H1 (cell line): ENCODE measurements around the gene GADD45A. TPM values are rescaled to one million over a fixed set of nuclear protein-coding genes. Genes with fewer than 3 reads are reported as not detected.

ENCODE experiments used
- CTCF ChIA-PET: fragments of 300-600 bp; sonication (Branson Sonifier 250); formaldehyde crosslinking; loops from one replicate; lab custom pipeline; 2021; ENCODE audit not compliant: partially characterized antibody; lab: Charles Lee
- POLR2A ChIA-PET: fragments of 300-600 bp; sonication (Branson Sonifier 250); formaldehyde crosslinking; loops from one replicate; lab custom pipeline; 2021; ENCODE audit warnings: inconsistent platforms; ENCODE audit not compliant: partially characterized antibody; lab: Charles Lee
- DNase-seq, 2 experiments: peaks; one replicate each; pipeline versions ENCODE4 v3.0.0 to v3.0.0-alpha.2; 2010 to 2022; ENCODE audit warnings: low spot score in 2 of 2, low read depth in 1 of 2, mixed read lengths in 1 of 2
- FAIRE-seq: peaks from 2 replicates; lab custom pipeline; 2011; peaks lifted over from hg19 to GRCh38; lab: Jason Lieb, UNC
- H2AFZ ChIP-seq: 2 replicates; pipeline ENCODE4 v1.8.1; 2012; ENCODE audit warnings: low read length, inconsistent platforms
- H2AK5ac ChIP-seq: 2 replicates; pipeline ENCODE4 v1.6.1; 2013; ENCODE audit warnings: low read depth, low read length
- H2BK120ac ChIP-seq: replicated peaks from 2 replicates; pipeline ENCODE3; 2013; ENCODE audit warnings: low read depth, low read length, inconsistent platforms
- H2BK12ac ChIP-seq: 2 replicates; pipeline ENCODE4 v1.6.1; 2013; ENCODE audit warnings: low read depth, low read length
- H2BK15ac ChIP-seq: 2 replicates; pipeline ENCODE4 v1.6.1; 2013; ENCODE audit warnings: low read length
- H2BK20ac ChIP-seq: 2 replicates; pipeline ENCODE4 v1.6.1; 2013; ENCODE audit warnings: low read length
- H2BK5ac ChIP-seq: 2 replicates; pipeline ENCODE4 v1.6.1; 2013; ENCODE audit warnings: low read depth, low read length
- H3K14ac ChIP-seq: 2 replicates; pipeline ENCODE4 v1.6.1; 2013; ENCODE audit warnings: inconsistent platforms; ENCODE audit not compliant: insufficient read length
- H3K18ac ChIP-seq: 2 replicates; pipeline ENCODE4 v1.6.1; 2013; ENCODE audit warnings: low read length; ENCODE audit errors: extremely low read depth
- H3K23ac ChIP-seq: 2 replicates; pipeline ENCODE4 v1.6.1; 2013; ENCODE audit warnings: inconsistent platforms; ENCODE audit not compliant: insufficient read length
- H3K23me2 ChIP-seq: 2 replicates; pipeline ENCODE4 v1.6.1; 2013; ENCODE audit warnings: low read depth, low read length
- H3K27ac ChIP-seq: 2 replicates; pipeline ENCODE4 v1.6.1; 2011; ENCODE audit warnings: low read depth, low read length, inconsistent platforms
- H3K27me3 ChIP-seq, 4 experiments: replicated peaks in 1 of 4; 1 replicate in 1 of 4; 2 replicates in 3 of 4; pipeline versions ENCODE4 v1.6.1 to v1.8.1; 2011 to 2013; ENCODE audit warnings: low read length in 3 of 4, mild to moderate bottlenecking in 3 of 4, inconsistent platforms in 2 of 4, mixed read lengths in 2 of 4, moderate library complexity in 1 of 4; ENCODE audit not compliant: control insufficient read depth in 3 of 4, insufficient read depth in 3 of 4; ENCODE audit errors: extremely low read depth in 1 of 4
- H3K36me3 ChIP-seq, 4 experiments: 2 replicates each; pipeline versions ENCODE4 v1.6.1 to v1.8.1; 2011 to 2013; ENCODE audit warnings: mild to moderate bottlenecking in 4 of 4, low read length in 3 of 4, moderate library complexity in 2 of 4, control low read depth in 1 of 4, inconsistent platforms in 1 of 4; ENCODE audit not compliant: insufficient read depth in 4 of 4, control insufficient read depth in 2 of 4
- H3K4ac ChIP-seq: replicated peaks from 2 replicates; pipeline ENCODE3; 2013; ENCODE audit warnings: low read length, low read depth, mixed read lengths, inconsistent platforms; ENCODE audit not compliant: insufficient read length
- H3K4me1 ChIP-seq, 4 experiments: replicated peaks in 1 of 4; 1 replicate in 1 of 4; 2 replicates in 3 of 4; pipeline versions ENCODE4 v1.6.1 to v1.8.1; 2011 to 2013; ENCODE audit warnings: low read length in 3 of 4, inconsistent platforms in 2 of 4, mixed read lengths in 1 of 4; ENCODE audit not compliant: insufficient read depth in 4 of 4, control insufficient read depth in 3 of 4
- H3K4me2 ChIP-seq, 2 experiments: 2 replicates each; pipeline versions ENCODE4 v1.6.1 to v1.8.1; 2011 to 2013; ENCODE audit warnings: low read depth in 2 of 2, low read length in 2 of 2, control low read depth in 1 of 2, inconsistent platforms in 1 of 2, mild to moderate bottlenecking in 1 of 2; ENCODE audit not compliant: insufficient read depth in 1 of 2
- H3K4me3 ChIP-seq, 4 experiments: fragments of 200-600, 300-600 bp in 1 of 4; sonication (generic), shearing (Covaris generic), sonication (Bioruptor Twin) in 1 of 4; 2 replicates each; pipeline versions ENCODE4 v1.5.1 to v1.8.1; 2011 to 2016; ENCODE audit warnings: low read length in 4 of 4, low read depth in 3 of 4, control low read depth in 2 of 4, inconsistent platforms in 2 of 4, mild to moderate bottlenecking in 2 of 4, mixed read lengths in 1 of 4, moderate library complexity in 1 of 4; ENCODE audit not compliant: insufficient read depth in 2 of 4; ENCODE audit errors: extremely low read depth in 1 of 4
- H3K56ac ChIP-seq: replicated peaks from 2 replicates; pipeline ENCODE3; 2013; ENCODE audit warnings: low read depth, mild to moderate bottlenecking, mixed read lengths, low read length, inconsistent platforms; ENCODE audit not compliant: insufficient read length
- H3K79me1 ChIP-seq: 2 replicates; pipeline ENCODE4 v1.6.1; 2013; ENCODE audit warnings: low read depth, low read length, control low read depth
- H3K79me2 ChIP-seq, 2 experiments: 2 replicates each; pipeline versions ENCODE4 v1.6.1 to v1.8.1; 2012 to 2013; ENCODE audit warnings: low read length in 2 of 2, mild to moderate bottlenecking in 2 of 2, inconsistent platforms in 1 of 2; ENCODE audit not compliant: insufficient read depth in 2 of 2, control insufficient read depth in 1 of 2
- H3K9ac ChIP-seq, 4 experiments: replicated peaks in 1 of 4; 1 replicate in 1 of 4; 2 replicates in 3 of 4; pipeline versions ENCODE4 v1.6.1 to v1.8.1; 2011 to 2013; ENCODE audit warnings: low read depth in 3 of 4, low read length in 3 of 4, control low read depth in 2 of 4, mild to moderate bottlenecking in 2 of 4, moderate library complexity in 2 of 4, inconsistent platforms in 1 of 4; ENCODE audit errors: extremely low read depth in 1 of 4
- H3K9me3 ChIP-seq, 2 experiments: 2 replicates each; pipeline versions ENCODE4 v1.6.1 to v1.8.1; 2012 to 2013; ENCODE audit warnings: mild to moderate bottlenecking in 2 of 2, moderate library complexity in 2 of 2, control low read depth in 1 of 2, inconsistent platforms in 1 of 2, low read depth in 1 of 2, low read length in 1 of 2, mixed read lengths in 1 of 2; ENCODE audit not compliant: insufficient read depth in 2 of 2
- H4K20me1 ChIP-seq, 2 experiments: replicated peaks in 1 of 2; 2 replicates each; pipeline versions ENCODE3 to v1.8.1; 2011 to 2013; ENCODE audit warnings: inconsistent platforms in 2 of 2, low read length in 2 of 2, mild to moderate bottlenecking in 1 of 2; ENCODE audit not compliant: insufficient read depth in 2 of 2, control insufficient read depth in 1 of 2
- H4K5ac ChIP-seq: 2 replicates; pipeline ENCODE4 v1.6.1; 2013; ENCODE audit warnings: low read length, low read depth, mixed read lengths, inconsistent platforms; ENCODE audit not compliant: insufficient read length
- H4K8ac ChIP-seq: 2 replicates; pipeline ENCODE4 v1.8.0; 2013; ENCODE audit warnings: mild to moderate bottlenecking, moderate library complexity, low read length, inconsistent platforms; ENCODE audit not compliant: insufficient read depth; ENCODE audit errors: extremely low read depth
- H4K91ac ChIP-seq: replicated peaks from 2 replicates; pipeline ENCODE3; 2013; ENCODE audit warnings: low read length, mixed read lengths, inconsistent platforms; ENCODE audit not compliant: insufficient read length
- ASH2L ChIP-seq: fragments of 200-600, 300-600 bp; sonication (generic); IDR thresholded peaks from one replicate; pipeline ENCODE4 v1.7.1; 2017; ENCODE audit warnings: low read length
- CHD2 ChIP-seq: IDR thresholded peaks from 2 replicates; pipeline ENCODE4 v1.6.1; 2012; ENCODE audit warnings: low read length, improper control_type of control experiment
- CTBP2 ChIP-seq: IDR thresholded peaks from 2 replicates; pipeline ENCODE4 v1.7.0; 2011; ENCODE audit warnings: borderline replicate concordance, mild to moderate bottlenecking, moderate library complexity, mixed read lengths, low read length; ENCODE audit not compliant: insufficient read depth, insufficient read length
- HDAC6 ChIP-seq: IDR thresholded peaks from one replicate; pipeline ENCODE4 v1.7.1; 2012; ENCODE audit warnings: low read depth, mild to moderate bottlenecking, inconsistent platforms, low read length, moderate library complexity
- JUN ChIP-seq: IDR thresholded peaks from 2 replicates; pipeline ENCODE4 v1.6.1; 2011; ENCODE audit warnings: low read depth, mild to moderate bottlenecking, improper control_type of control experiment, low read length
- KDM1A ChIP-seq: fragments of 200-600, 300-600 bp; sonication (generic); IDR thresholded peaks from 2 replicates; pipeline ENCODE4 v1.7.1; 2016; ENCODE audit warnings: mild to moderate bottlenecking, low read length, borderline replicate concordance
- MAFK ChIP-seq: IDR thresholded peaks from 2 replicates; pipeline ENCODE4 v1.6.1; 2012; ENCODE audit warnings: low read depth, mild to moderate bottlenecking, improper control_type of control experiment, low read length
- NRF1 ChIP-seq: IDR thresholded peaks from 2 replicates; pipeline ENCODE4 v1.6.1; 2011; ENCODE audit warnings: mild to moderate bottlenecking, low read depth, low read length, improper control_type of control experiment
- RAD21 ChIP-seq, 2 experiments: IDR thresholded peaks in 1 of 2; conservative IDR thresholded peaks in 1 of 2; 2 replicates each; pipeline ENCODE4 v1.6.1; 2011; ENCODE audit warnings: low read depth in 2 of 2, low read length in 2 of 2, improper control_type of control experiment in 1 of 2, inconsistent platforms in 1 of 2, mild to moderate bottlenecking in 1 of 2, moderate library complexity in 1 of 2
- RXRA ChIP-seq: IDR thresholded peaks from 2 replicates; pipeline ENCODE4 v1.6.1; 2011; ENCODE audit warnings: low read depth, mild to moderate bottlenecking, low read length, moderate library complexity; ENCODE audit not compliant: insufficient read depth
- SP2 ChIP-seq: IDR thresholded peaks from 2 replicates; pipeline ENCODE4 v1.6.1; 2012; ENCODE audit warnings: mild to moderate bottlenecking, low read length, inconsistent platforms
- SP4 ChIP-seq: IDR thresholded peaks from 2 replicates; pipeline ENCODE4 v1.6.1; 2012; ENCODE audit warnings: low read length, inconsistent platforms
- TCF12 ChIP-seq: IDR thresholded peaks from 2 replicates; pipeline ENCODE4 v1.6.1; 2011; ENCODE audit warnings: low read depth, mild to moderate bottlenecking, low read length
- WGBS, 2 experiments: shearing (Covaris generic) in 1 of 2; methylation state at CpG; one replicate each; pipeline versions ENCODE4 v1.1.6 to v1.1.7; 2013 to 2015; ENCODE audit warnings: low lambda C conversion rate in 2 of 2, mixed read lengths in 2 of 2, inconsistent platforms in 1 of 2, low coverage in 1 of 2, missing lambda C conversion rate in 1 of 2; ENCODE audit not compliant: insufficient replicate concordance in 2 of 2, insufficient coverage in 1 of 2, insufficient read length in 1 of 2; ENCODE audit errors: extremely low coverage in 1 of 2, missing lambda C conversion rate in 1 of 2; 5-methylcytosine and 5-hydroxymethylcytosine counted together
- polyA plus RNA-seq, 7 experiments: library from polyadenylated mRNA; depleted of rRNA in 3 of 7; stranded (reverse) in 5 of 7; unstranded in 2 of 7; fragments of >200 nt in 5 of 7; fragments of 200-250 nt in 2 of 7; gene quantifications; 1 replicate in 5 of 7; 2 replicates in 1 of 7; 4 replicates in 1 of 7; pipeline versions ENCODE4 v1.2.1 to v1.2.3, GENCODE V29; 2011 to 2013; ENCODE audit warnings: missing spikeins in 2 of 7, mixed read lengths in 2 of 7
- total RNA-seq: library from RNA; stranded (reverse); fragmentation: NEBNext Ultra II Directional; extraction: Animal tissue kit (Norgen Biotek cat#: 25700); gene quantifications from 2 replicates; pipeline ENCODE4 v1.2.1, GENCODE V29; 2021
- TF ChIP-seq, protein P1 (sequence below): IDR thresholded peaks from 2 replicates; pipeline ENCODE4 v1.6.1; 2011; ENCODE audit warnings: low read length, improper control_type of control experiment

Gene GADD45A
- total and polyA plus RNA-seq, 2 of the 8 experiments (the other 6 are each of a cell fraction or from before 2014, with no cell fraction given), result 7.6 to 15.6 TPM

DNA sequence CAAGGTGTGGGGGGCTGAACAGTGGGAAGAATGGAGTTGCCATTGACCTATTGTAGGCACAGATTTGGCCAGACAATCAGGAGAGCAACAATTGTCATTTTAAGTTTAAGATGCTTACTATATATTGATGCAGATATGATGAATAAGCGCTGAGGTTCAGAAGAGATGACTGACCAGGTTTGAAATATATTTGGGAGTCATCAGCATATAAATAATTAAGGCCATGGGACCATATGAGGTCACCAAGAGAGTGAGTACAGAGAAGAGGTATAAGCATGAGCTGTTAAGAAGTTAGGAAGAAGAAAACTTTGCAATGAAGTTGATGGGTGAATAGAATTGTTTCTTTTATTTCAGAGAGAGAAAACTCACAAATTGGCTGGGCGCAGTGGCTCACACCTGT is 4.5 kb upstream of the GADD45A start:
- Histone ChIP-seq H3K23me2 (no peaks in the 10 kb centered on the region; the same call in 1 of the 2 replicates), H4K5ac (no peak overlapping the region), H2AK5ac (no peak overlapping the region), H4K8ac (no peak overlapping the region), H2BK120ac (no peak overlapping the region), H4K91ac (no peak overlapping the region), H2BK5ac (no peak overlapping the region), H3K79me1 (no peaks in the 10 kb centered on the region), H3K4me1 (peaks cover 0 to 5% (median 3%) of the 10 kb centered on the region in 4 experiments; a peak in 3 of 7 replicates), H3K23ac (no peak overlapping the region), H3K9me3 (no peaks in the 10 kb centered on the region), H2BK15ac (no peak overlapping the region), H3K9ac (no peak overlapping the region), H3K18ac (no peak overlapping the region), H3K4ac (no peak overlapping the region), H3K36me3 (no peaks in the 10 kb centered on the region), H3K27ac (no peak overlapping the region), H3K4me3 (no peak overlapping the region), H3K27me3 (no peaks in the 10 kb centered on the region), H3K56ac (no peak overlapping the region), H3K14ac (no peak overlapping the region), H2AFZ (no peak overlapping the region), H4K20me1 (no peaks in the 10 kb centered on the region), H3K4me2 (no peak overlapping the region), H3K79me2 (no peaks in the 10 kb centered on the region), H2BK20ac (no peak overlapping the region), H2BK12ac (no peak overlapping the region)
- WGBS, 2 experiments, result 86% methylated on average over 2 of the region's 2 CpGs; no CpG with 5 or more reads in 1 of the 2 experiments
- FAIRE-seq (no peak), DNase-seq (no peak)
- ChIA-PET POLR2A (no interaction called here), CTCF (interaction anchor here (0.6 to 3.0 kb wide), 6 partner anchors 20 to 154 kb away, joined by 3 to 10 read pairs (median 4); no protein-coding TSS in a partner anchor)
- TF ChIP-seq SP2 (no peak), RAD21 (IDR thresholded peaks at IDR 0.05 in 1 of 2, conservative IDR thresholded peaks at IDR 0.05 in 1 of 2; ENCODE audit: low read depth in 2 of 2, low read length in 2 of 2) (no peak), RXRA (no peak), JUN (no peak), MAFK (no peak), HDAC6 (no peak), KDM1A (no peak), NRF1 (no peak), TCF12 (no peak), SP4 (no peak), CHD2 (no peak), CTBP2 (no peak), ASH2L (no peak)
- TF ChIP-seq, protein P1, sequence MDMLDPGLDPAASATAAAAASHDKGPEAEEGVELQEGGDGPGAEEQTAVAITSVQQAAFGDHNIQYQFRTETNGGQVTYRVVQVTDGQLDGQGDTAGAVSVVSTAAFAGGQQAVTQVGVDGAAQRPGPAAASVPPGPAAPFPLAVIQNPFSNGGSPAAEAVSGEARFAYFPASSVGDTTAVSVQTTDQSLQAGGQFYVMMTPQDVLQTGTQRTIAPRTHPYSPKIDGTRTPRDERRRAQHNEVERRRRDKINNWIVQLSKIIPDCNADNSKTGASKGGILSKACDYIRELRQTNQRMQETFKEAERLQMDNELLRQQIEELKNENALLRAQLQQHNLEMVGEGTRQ, result no peak
